ENCODE results near the gene DPCD. TPM values are rescaled to one million over a fixed set of nuclear protein-coding genes. Genes with fewer than 3 reads are reported as not detected.

DPCD gene
- total RNA-seq, 1 donor from 2014 or later: 18.0 TPM

DNA sequence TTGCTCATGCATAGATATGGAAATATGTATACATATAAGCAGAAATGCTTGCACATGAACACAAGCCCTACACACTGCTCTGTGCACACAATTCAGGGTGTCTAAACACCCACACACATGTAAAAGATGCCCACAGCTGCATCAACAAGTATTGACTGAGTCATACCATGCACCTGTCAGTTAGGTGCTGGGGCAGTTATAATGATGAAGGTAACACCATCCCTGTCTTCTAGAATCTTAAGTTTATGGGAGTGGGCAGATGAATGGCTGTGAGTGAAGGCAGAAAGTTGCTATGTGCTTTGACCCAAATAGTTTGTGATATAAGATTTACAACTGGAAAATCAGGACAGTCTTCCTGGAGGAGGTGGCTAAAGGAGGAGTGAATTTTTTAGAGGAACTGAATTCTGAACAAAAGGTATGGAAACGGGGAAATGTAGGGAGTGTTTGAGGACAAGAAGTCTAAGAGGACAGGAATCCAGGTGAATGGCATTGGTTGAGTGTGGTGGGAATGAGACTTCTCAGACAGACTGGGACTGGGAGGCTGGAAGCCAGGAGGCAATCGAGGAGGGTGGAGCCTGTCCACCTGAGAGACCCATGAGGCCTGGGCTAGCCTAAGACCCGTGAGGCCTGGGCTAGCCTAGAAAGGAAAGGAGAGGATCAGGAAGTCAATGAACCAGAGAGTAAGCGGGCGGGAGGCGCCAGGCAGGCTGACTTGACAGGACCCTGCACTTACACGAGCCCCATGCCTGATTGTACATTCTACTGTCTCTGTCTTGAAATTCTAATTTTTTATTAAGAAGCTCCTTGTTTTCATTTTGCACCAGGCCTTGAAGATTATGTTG, 20.7 kb upstream of the DPCD start:
- no peak for DNase-seq (ENCODE audit: low spot score)

DNA sequence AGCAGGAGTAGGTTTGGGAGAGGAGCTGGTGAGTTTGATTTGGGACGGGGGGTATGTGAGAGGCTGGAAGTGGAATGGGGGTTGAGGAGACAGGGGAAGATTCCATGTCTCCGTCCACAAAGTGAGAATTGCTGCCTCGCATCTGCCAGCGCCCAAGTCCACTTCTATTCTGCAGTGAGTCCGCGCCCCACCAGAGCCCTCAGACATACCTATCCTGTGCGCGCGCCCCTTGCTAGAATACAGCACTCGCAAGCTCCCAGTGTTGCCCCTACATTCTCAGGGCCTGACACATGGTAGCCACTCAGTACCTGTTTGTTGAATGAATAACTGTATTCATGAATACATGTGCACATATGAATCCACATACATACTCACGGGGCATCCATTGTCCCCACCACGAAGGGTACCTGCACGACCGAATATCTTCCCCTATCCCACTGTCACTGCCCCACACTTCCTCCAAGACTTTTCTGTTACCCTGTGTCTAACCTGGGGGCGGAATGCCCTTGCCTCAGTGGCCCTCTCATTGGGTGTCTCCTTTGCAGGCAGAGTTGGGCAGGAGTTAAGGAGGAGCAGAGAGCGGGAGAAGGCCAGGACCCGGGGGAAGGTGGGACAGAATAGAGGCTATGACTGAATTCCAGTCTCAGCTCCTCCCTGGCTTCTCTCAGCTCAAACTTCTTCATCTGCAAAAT, 19.9 kb upstream of the DPCD start:
- DNase-seq (ENCODE audit: low spot score): no peak

DNA sequence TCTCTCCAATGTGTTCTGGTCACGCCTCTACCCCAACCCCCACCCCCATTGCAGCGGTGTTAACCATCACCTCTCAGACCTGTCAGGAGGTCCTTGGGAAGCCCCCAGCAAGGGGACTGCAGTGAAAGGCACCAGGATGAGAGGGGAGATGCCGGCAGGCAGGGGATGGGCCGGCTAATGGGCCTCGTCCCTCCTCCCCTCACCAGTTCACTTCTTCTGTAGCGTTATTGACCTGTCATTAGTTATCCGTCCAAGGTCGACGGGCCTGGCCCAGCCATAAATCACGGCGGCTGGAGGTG, 18.8 kb upstream of the DPCD start:
- DNase-seq (ENCODE audit: low spot score): no peak

DNA sequence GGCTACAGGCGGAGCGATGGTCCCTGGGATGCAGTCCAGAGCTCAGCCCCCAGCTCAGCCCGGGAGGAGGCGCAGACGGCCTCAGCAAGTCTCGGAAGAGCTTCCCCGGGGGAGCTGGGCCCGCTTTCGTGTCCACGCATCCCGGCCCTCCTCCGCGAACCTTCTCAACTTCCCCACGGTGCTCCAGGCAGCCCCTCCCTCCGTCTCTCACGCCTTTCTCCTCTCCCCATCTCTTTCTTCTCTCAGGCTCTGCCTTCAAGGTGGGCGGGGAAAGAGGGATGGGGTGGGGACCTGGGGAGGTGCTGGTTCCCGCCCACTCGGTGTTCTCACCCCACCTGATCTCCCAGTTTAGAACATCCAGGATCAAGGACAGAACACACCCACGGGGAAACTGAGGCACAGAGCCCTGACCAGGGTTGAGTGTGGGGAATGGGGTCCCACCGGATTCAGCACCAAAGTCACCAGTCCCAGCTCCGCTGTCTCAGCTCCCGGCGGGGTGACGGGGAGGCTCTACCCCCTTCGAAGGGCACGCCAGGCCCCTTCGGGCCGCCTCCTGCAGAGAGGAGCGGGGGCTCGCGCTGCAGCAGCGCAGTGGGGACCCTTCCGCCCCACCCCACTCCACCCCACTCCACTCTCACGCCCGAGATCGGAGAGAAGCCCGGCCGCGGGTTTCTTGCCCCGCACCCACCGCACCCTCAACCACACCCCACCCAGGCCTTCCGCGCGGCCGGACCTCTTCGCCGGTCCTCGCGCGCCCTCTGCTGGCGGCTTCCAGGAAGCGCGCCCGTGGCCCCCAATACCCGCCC, 18.3 kb upstream of the DPCD start:
- DNase-seq (ENCODE audit: low spot score): peak; percentile 78

DNA sequence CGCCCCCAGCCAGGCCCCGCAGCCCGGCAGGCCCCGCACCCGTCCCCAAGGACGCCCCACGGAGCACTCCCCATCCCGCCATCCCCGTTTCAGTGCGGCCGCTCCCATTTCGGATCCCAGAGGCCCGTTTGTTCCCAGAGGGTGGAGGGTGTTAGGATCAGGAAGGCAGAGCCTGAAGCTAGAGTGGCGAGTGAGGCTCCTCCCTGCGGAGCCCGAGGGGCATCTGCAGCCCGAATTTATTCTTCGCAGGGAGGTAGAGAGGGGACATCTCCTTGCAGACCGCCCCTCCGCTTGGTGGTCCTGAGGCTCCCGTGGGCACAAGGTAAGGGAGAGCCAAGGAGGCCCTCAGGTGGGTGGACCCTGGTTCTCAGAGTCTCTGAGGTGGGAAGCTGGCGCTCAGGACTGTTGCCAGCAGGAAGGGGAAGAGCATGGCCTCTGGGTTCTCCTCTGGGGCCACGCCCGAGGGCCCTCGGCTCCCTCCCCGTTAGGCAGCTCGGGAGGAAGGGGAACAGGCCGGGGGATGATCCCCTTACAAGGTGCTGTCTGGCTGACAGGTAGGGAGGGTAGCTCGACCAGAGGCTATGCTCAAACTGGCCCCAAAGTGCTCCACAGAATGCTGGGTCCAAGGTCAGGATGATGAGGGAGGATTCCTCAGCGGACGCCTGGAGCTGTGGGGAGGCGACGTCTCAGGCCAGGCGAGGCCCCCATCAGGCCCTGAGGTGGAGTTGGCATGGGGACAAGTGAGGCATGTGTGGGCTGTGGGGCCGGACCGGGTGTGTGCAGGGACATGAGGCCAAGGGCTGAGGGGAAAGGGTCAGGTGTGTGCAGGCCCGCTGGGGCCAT, 17.5 kb upstream of the DPCD start:
- DNase-seq (ENCODE audit: low spot score): no peak

DNA sequence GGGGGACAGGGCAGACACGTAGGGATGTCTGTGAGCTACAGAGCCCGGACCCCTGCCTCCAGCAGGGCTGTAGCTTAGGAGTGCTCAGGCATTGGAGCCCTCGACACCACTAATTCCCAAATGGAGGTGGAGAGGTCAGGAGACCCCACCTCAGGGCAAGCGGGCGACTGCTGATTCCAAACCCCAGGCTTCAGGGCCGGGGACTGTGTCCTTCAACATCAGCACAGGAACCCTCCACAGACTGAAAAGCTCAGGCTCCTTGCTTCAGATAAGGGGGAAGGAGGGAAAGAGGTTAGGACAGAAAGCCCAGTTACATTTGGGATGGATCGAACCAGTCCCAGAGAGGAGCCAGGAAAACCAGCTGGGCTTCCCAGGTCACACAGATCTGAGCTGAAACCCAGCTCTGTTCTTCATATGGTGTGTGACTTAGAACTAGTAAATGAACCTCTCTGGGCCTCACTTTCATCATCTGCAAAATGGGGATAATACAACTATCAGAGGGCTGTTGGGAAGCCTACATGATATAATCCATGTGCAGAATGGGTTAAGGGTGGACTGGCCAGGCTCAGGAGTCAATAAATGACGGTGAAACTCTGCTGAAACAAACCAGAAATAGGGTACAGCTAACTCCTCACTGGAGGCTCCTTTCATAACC, 16.7 kb upstream of the DPCD start:
- no peak for DNase-seq (ENCODE audit: low spot score)

DNA sequence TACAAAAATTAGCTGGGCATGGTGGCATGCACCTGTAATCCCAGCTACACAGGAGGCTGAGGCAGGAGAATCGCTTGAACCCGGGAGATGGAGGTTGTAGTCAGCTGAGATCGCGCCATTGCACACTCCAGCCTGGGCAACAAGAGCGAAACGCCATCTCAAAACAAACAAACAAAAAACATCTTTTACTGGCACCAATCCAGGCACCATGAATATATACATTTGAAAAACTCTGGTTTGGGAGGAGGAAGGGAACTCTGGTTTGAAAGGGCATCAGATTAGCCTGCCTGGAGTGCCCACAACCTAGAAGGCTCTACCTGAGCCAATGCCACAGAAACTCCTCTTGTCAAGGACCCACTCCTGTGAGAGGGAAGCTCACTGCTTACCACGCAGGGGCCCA, 16.0 kb upstream of the DPCD start:
- no peak for DNase-seq (ENCODE audit: low spot score)

DNA sequence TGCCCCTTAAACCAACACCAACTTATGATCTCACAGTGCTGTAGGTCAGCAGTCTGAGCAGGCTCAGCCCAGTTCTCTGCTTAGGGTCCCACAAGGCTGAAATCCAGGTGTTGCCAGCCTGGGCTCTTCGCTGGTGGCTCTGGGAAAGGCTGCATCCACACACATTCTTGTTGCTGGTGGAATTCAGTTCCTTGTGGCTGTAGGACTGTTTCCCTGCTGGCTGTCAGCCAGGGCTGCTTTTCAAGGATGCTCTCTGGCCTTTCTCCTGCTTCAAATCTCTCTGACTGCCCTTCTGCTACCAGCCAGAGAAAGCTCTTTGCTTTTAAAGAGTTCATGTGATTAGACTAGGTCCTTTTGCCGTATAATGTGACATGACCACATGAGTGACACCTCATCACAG, 15.3 kb upstream of the DPCD start:
- DNase-seq (ENCODE audit: low spot score): no peak

DNA sequence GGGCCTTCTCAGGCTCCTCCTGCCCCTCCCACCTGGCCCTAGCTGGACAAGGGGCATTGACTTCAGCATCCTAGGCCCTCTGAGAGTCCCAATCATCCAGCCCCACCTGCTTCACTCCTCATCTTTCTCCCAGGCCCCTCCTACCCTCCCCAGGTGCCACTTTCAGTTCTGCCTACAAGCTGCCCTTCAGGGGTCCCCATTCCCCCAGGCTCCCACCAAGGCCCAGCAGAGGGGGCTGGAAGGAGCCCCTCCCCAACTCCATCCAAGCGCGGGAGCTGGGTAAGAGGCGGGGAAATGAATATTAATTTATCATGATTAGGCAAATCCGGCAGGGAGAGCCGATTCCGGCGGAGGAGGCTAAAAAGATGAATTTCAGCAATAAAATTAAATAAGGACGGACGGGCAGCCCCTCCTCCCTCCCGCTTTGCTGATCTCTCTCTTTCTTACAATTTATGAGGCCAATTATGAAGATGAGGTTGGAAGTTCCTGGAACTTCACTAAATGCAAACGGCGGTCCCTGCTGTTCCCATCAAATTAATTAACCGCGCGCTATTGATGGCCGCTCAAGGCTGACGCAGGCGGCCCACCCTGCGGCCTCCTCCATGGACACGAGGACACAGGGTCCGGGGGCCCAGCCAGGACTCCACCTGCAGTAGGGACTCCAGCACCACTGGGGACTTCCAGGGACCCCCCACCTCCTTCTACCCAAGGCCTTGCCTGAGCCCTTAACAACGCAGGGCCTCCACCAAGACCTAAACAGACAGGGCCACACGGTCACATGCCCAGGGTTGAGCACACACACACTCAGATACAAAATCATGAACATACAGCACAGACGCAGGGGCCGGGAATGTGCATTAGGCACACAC, 14.0 kb upstream of the DPCD start:
- no peak for DNase-seq (ENCODE audit: low spot score)

DNA sequence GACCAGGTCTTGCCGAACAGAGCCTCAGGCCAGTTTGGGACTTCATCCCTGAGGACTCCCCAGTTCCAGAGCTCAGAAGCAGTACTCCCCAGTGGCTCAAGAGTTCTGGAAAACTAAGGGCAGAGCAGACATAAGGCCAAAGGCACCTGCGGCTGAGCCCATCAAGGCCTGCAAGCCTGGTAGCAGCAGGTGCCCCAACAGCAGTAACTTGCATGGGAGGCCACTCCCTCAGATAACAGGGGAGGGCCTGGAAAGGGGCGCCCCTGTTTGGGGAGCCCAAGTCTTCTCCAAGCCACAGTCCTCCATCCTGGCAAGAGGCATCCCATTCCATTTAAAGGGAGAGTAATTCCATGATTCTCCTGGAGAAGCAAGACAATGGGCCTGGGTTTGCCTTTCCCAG, 13.0 kb upstream of the DPCD start:
- no peak for DNase-seq (ENCODE audit: low spot score)

DNA sequence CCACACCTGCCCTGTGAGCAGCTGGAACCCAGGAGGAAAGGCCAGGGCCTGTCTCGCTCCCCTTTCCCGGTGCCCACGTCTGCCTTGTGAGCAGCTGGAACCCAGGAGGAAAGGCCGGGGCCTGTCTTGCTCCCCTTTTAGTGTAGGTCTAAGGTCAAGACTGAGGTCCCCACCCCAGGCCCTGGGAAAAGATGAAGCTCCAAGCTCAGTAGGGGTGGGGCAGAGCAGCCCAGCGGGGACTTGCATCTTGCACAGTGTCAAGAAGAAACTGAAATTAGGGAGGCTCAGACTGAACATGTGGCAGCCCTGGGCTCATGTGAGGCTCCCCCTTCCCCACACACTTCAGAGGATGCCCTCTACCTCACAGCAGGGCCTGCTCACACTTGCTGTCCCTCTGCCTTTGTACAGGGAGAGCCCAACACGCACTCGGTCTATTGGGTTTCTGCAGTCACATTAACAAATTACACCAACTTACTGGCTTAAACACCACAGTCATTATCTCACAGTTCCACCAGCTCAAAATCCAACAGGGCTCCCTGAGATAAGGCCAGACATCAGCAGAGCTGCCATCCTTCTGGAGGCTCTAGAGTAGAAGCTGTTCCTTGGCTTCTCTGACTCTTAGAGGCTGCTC, 12.4 kb upstream of the DPCD start:
- no peak for DNase-seq (ENCODE audit: low spot score)

DNA sequence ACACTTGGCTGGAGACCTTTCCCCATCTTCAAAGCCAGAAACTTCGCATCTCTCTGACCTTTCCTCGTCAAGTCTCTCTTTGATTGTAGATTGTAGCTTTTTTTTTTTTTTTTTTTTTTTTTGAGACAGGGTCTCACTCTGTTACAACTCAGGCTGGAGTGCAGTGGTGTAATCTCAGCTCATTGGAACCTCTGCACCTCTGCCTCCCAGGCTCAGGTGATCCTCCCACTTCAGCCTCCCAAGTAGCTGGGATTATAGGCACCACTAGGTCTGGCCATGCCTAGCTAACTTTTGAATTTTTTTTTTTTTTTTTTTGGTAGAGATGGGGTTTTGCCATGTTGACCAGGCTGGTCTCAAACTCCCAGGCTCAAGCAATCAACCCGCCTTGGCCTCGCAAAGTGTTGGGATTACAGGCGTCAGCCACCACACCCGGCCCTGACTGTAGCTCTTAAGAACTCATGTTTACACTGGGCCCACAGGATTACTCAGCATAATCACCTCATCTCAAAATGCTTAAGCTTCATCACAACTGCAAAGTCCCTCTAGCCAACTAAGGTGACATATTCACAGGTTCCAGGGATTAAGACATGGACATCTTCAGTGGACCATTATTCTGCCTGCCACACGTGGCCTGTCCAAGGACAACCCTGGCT, 11.8 kb upstream of the DPCD start:
- no peak for DNase-seq (ENCODE audit: low spot score)

DNA sequence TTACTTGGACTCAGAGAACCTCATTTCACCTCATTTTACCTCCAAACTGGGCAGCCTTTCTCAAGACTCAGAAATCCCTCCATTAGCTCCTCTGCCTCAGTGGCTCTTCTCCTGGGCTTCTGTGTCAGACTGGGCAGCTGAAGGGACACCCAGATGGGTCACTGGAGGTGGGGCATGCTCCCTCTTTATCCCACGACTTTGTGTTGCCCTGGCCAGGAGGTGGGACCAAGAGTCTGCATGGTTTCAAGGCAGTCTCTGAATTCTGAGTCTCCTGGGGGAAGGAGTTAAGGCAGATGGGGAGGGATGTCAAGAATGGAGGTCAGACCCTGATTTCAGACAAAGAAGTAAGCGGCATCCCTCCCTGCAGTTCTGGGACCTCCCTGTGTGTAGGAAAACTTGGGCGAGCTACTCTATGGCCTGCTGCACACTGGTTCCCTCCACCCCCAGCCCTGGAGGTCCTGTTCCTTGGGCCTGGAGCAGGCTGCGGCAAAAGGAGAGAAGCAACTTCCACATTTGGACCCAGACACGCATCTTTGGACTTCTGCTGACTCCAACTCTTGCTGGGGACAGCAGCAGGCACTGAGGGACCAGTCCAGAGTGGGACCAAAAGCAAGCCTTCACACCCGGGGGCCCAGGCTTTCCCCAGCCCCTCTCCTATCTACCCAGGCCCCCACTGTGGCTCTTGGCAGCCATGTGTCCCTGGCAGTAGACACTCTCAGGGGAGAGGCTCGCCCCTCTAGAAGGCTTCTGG, 10.8 kb upstream of the DPCD start:
- DNase-seq (ENCODE audit: low spot score): no peak

DNA sequence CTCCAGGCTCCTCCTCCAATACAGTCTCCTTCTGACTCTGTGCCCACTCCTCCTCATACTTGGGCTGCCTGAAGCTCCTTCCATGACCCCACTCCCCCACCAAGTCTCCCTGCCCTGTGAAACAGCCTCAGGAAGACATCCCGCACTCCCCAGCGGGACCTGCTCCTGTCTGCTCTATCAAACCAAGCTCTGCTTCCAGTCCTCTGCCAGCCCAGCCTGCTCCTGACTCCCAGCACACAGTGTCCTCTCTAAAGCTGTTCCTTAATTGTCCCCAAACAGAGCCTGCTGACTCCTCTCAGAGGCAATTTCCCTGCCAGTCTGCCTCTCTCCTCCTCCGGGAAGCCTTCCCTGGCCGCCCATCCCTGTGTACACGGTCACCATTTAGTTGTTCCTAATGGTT, 9.9 kb upstream of the DPCD start:
- no peak for DNase-seq (ENCODE audit: low spot score)

DNA sequence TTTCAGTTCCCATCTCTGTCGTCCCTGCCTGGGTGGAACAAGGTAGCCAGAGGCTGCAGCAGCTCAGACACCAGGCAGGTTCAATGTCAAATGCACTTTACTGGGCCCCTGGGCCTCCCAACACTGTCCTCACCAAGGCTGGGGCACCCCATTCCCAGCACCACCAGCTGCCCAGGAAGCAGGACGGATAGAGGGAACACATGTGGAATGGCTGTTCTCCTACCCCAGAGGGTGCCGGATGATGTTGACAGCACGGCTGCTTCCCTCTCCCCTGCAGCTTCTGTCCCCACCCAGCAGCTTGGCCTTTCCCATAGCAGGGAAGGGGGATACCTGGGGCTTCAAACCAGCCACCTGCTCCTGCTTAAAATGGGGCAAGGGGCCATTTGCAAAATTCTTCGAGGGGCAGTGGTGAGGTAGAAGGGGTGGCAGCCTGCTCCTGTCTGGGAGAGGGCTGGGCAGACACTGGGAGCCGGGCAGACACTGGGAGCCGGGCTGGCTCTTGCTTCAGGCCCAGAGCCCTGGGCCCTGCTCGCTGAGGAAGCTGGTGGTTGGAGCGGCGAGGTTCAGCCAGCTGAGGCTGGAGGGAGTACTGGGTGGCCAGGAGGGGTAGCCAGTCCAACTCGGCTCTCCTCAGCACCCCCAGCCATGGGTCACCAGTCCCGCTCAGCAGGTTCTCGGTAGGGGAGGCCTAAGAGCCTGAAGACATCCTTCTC, 9.2 kb upstream of the DPCD start:
- no peak for DNase-seq (ENCODE audit: low spot score)

DNA sequence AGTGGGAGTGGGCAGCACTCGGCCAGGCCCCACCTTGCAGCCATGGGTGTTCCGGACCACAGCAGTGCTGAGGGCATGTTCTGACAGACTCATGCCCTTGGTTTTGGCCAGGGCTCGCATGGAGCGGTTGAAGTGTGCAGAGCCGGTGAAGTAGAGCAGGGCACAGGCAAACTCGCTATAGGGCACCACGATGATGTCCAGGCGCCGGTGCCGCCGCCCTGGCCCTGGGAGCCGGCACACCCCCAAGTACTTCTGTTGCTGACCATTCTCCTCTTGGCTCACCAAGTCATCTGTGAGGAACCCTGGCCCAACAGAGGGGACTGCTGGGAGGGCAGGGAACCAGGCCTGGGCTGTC, 8.6 kb upstream of the DPCD start:
- no peak for DNase-seq (ENCODE audit: low spot score)

DNA sequence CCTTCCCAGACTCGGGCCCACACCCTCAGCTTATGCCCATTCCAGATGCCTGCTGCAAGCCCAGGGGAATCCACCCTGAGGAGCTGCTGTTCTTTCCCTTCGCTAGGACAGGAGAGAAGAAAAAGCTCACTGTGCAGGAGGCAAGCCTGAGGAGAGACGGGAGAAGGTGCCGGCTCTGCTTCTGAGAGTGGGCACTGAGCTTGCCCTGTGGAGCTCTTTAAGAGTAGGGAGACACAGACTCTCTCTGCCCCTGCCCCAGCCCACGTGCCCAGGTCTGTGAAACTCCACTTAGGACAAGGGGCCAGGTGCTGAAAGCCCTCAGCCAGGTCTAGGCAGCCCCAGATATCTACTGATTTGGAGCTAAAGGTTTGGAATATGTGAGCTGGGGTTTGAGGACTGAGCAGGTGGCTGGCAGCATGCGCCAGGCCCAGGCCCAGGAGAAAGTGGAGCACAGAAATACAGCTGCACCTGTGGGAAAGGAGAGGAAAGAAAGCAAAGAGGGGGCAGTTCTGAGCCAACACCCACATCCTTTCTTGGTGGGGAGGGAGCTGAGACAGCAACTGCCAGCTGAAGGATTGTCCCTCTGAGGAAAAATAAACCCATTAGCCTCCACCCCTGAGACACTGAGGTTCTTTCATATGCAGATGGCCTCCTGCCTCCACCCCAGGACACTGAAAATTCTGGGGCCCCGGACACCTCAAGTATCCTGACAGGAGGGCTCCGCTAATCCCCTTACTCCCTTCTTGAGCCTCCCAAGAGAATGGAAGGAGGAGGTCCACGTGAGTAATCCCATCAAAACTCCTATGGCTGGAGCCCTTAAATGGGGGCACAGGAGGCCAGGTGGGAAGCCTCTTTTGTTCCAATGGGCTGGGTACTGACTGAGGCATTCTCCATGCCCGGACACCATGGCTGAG, 7.4 kb upstream of the DPCD start:
- no peak for DNase-seq (ENCODE audit: low spot score)
